MM.1S (cell line): ENCODE results near the gene APOM.

Source experiments
- EZH2 ChIP-seq: fragments of 300-600 bp; sonication (generic); optimal IDR thresholded peaks from 2 replicates; pipeline ENCODE3; 2017; ENCODE audit warnings: low read depth, mild to moderate bottlenecking, antibody characterized with exemption, low read length, mixed read lengths
- TF ChIP-seq, protein P1 (sequence below): fragments of 300-600 bp; sonication (generic); IDR thresholded peaks from 2 replicates; pipeline ENCODE4 v1.5.1; 2016; ENCODE audit warnings: antibody characterized with exemption, low read length, mixed read lengths

DNA sequence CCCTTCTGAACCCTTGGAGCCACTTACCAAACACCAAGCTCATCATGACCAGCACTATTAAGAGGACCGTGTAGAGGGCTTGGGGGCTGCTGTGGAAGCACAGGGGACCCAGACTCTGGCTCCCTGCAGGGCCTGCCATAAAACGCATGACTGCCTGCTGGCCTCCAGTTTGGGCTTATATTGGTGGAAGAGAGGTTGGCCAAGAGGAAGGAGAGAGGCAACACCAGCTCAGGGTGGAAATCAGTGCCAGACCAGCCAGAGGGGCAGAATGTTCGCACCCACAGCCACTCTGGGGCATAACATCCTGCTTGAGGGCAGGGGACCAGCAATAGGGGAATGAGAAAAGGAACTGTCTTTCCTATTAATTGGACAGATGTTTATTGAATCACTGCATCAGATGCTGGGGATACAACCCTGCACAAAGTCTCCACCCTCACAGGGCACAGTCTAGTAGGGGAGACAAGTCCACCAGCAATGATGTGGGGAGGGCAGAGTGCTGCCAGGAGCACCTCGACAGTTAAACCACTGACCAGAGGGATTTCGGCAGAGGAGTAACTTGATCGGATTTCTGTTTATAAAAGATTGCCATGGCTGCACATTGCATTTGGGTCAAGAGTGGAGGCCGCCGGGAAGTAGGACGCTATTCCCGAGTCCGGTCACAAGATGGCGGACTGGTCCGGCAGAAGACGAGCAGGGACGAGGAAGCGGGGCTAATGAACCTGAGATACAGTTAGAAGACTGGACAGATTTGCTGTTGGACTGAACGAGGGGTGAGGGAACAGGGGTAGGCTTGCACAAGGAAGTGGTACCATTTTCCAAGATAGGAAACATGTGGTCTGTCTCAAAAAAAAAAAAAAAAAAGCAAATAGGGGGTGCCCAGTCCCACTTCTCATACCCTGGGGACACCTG is 24.8 kb downstream of the APOM start, which contains the start of gene LY6G5C:
- TF ChIP-seq, protein P1, sequence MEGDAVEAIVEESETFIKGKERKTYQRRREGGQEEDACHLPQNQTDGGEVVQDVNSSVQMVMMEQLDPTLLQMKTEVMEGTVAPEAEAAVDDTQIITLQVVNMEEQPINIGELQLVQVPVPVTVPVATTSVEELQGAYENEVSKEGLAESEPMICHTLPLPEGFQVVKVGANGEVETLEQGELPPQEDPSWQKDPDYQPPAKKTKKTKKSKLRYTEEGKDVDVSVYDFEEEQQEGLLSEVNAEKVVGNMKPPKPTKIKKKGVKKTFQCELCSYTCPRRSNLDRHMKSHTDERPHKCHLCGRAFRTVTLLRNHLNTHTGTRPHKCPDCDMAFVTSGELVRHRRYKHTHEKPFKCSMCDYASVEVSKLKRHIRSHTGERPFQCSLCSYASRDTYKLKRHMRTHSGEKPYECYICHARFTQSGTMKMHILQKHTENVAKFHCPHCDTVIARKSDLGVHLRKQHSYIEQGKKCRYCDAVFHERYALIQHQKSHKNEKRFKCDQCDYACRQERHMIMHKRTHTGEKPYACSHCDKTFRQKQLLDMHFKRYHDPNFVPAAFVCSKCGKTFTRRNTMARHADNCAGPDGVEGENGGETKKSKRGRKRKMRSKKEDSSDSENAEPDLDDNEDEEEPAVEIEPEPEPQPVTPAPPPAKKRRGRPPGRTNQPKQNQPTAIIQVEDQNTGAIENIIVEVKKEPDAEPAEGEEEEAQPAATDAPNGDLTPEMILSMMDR, result peak; percentile 64
- no peak for TF ChIP-seq EZH2
